GM12864 (cell line): ENCODE results near the gene ESYT1.

Source experiments
- DNase-seq: peaks from one replicate; pipeline ENCODE4 v3.0.0-alpha.2; 2011; ENCODE audit warnings: low read depth
- H3K4me3 ChIP-seq: 2 replicates; pipeline ENCODE4 v1.5.1; 2011; ENCODE audit warnings: mild to moderate bottlenecking, low read depth, low read length, control low read depth
- CTCF ChIP-seq: IDR thresholded peaks from 2 replicates; pipeline ENCODE4 v1.5.1; 2011; ENCODE audit warnings: low read depth, mild to moderate bottlenecking, moderate library complexity, low read length, control low read depth, inconsistent platforms; ENCODE audit errors: missing control alignments

The ESYT1 gene

GRCh38 chr12:56146492-56147460 is 18.7 kb downstream of the ESYT1 start:
- TF ChIP-seq CTCF = no peak
- no peak for DNase-seq
- H3K4me3 ChIP-seq = no peak overlapping the region

GRCh38 chr12:56150563-56150962 is 22.5 kb downstream of the ESYT1 start:
- H3K4me3 ChIP-seq = no peak overlapping the region
- no peak for TF ChIP-seq CTCF
- DNase-seq = no peak

- H3K4me3 ChIP-seq = peak overlapping the region; percentile 74
- no peak for DNase-seq
- peak; percentile 61 for TF ChIP-seq CTCF
Measured at GRCh38 chr12:56151672-56152131, 23.6 kb downstream of the ESYT1 start.

- peak within 1 kb of the TSS; percentile 74 for H3K4me3 ChIP-seq
- DNase-seq = peak; percentile 74
- no peak for TF ChIP-seq CTCF
Measured at GRCh38 chr12:56152132-56152755, 24.2 kb downstream of the ESYT1 start, which contains the start of gene MYL6B. TSS of gene MYL6B (plus strand) at chr12:56152587. CDS start at chr12:56153919, 1,332 bp downstream.

GRCh38 chr12:56152756-56153677 is 24.9 kb downstream of the ESYT1 start:
- no peak for TF ChIP-seq CTCF
- H3K4me3 ChIP-seq = peak overlapping the region; percentile 74
- DNase-seq = no peak

- no peak for TF ChIP-seq CTCF
Measured at GRCh38 chr12:56153678-56154065, 25.6 kb downstream of the ESYT1 start.

More at GRCh38 chr12:56153678-56154065, 25.6 kb downstream of the ESYT1 start:
- H3K4me3 ChIP-seq = no peak overlapping the region
- no peak for DNase-seq
